ENCODE results near the gene EFNB1. TPM values are rescaled to one million over a fixed set of nuclear protein-coding genes. Genes with fewer than 3 reads are reported as not detected.

The EFNB1 gene
- total RNA-seq, 2 experiments from 2014 or later = 2.9 to 3.1 TPM

- POLR2A ChIA-PET = no interaction called here
Observed at GRCh38 chrX:68840256-68840655, 11.4 kb downstream of the EFNB1 start.

GRCh38 chrX:68841251-68842049 is 12.6 kb downstream of the EFNB1 start:
- Histone ChIP-seq H3K9me3 (ENCODE audit: control insufficient read depth in 1 of 2, insufficient read depth in 1 of 2, low read length in 2 of 2) (no peaks in the 10 kb centered on the region), H3K27ac (ENCODE audit: low read depth in 1 of 2, low read length in 2 of 2) (no peak overlapping the region), H3K36me3 (ENCODE audit: insufficient read depth, low read length) (peaks cover 5% of the 10 kb centered on the region), H3K4me1 (ENCODE audit: insufficient read depth, low read length) (no peaks in the 10 kb centered on the region), H3K4me3 (ENCODE audit: low read length) (no peak overlapping the region), H3K27me3 (ENCODE audit: control insufficient read depth in 1 of 2, insufficient read depth in 2 of 2, low read length in 2 of 2) (no peaks in the 10 kb centered on the region)
- H3K27me3 Mint-ChIP-seq = no peaks in the 10 kb centered on the region
- H3K4me3 Mint-ChIP-seq = no peak overlapping the region
- DNase-seq (no peak), ATAC-seq (ENCODE audit: poor library complexity) (no peak)
- CTCF ChIA-PET = no interaction called here
- peaks cover 5% of the 10 kb centered on the region for H3K36me3 Mint-ChIP-seq (ENCODE audit: low read depth)
- POLR2A ChIA-PET = no interaction called here
- no peaks in the 10 kb centered on the region for H3K9me3 Mint-ChIP-seq
- TF ChIP-seq CTCF (IDR thresholded peaks at IDR 0.05) = no peak
- H3K4me1 Mint-ChIP-seq (ENCODE audit: low read depth) = no peaks in the 10 kb centered on the region
- H3K27ac Mint-ChIP-seq = no peak overlapping the region
- intact Hi-C loops (cut with DNase I, micrococcal nuclease) = no loop called here

More at GRCh38 chrX:68840256-68840655, 11.4 kb downstream of the EFNB1 start:
- Mint-ChIP-seq H3K27me3 (no peaks in the 10 kb centered on the region), H3K4me3 (no peak overlapping the region), H3K4me1 (ENCODE audit: low read depth) (no peaks in the 10 kb centered on the region), H3K27ac (no peak overlapping the region), H3K9me3 (no peaks in the 10 kb centered on the region), H3K36me3 (ENCODE audit: low read depth) (peaks cover 5% of the 10 kb centered on the region)
- H3K36me3 ChIP-seq (ENCODE audit: insufficient read depth, low read length) = peaks cover 5% of the 10 kb centered on the region
- H3K4me1 ChIP-seq (ENCODE audit: insufficient read depth, low read length) = no peaks in the 10 kb centered on the region
- CTCF ChIA-PET = no interaction called here
- H3K27me3 ChIP-seq (ENCODE audit: control insufficient read depth in 1 of 2, insufficient read depth in 2 of 2, low read length in 2 of 2) = no peaks in the 10 kb centered on the region
- no peak for ATAC-seq (ENCODE audit: poor library complexity)
- H3K4me3 ChIP-seq (ENCODE audit: low read length) = no peak overlapping the region
- TF ChIP-seq CTCF (IDR thresholded peaks at IDR 0.05) = no peak
- intact Hi-C loops (cut with DNase I, micrococcal nuclease) = no loop called here
- no peak for DNase-seq
- H3K27ac ChIP-seq (ENCODE audit: low read depth in 1 of 2, low read length in 2 of 2) = no peak overlapping the region
- H3K9me3 ChIP-seq (ENCODE audit: control insufficient read depth in 1 of 2, insufficient read depth in 1 of 2, low read length in 2 of 2) = no peaks in the 10 kb centered on the region

GRCh38 chrX:68842351-68842750 is 13.5 kb downstream of the EFNB1 start:
- H3K4me1 Mint-ChIP-seq (ENCODE audit: low read depth) = no peaks in the 10 kb centered on the region
- ChIA-PET POLR2A (no interaction called here), CTCF (no interaction called here)
- no peaks in the 10 kb centered on the region for H3K27me3 Mint-ChIP-seq
- intact Hi-C loops (cut with DNase I, micrococcal nuclease) = no loop called here
- DNase-seq (no peak), ATAC-seq (ENCODE audit: poor library complexity) (no peak)
- Histone ChIP-seq H3K27me3 (ENCODE audit: control insufficient read depth in 1 of 2, insufficient read depth in 2 of 2, low read length in 2 of 2) (no peaks in the 10 kb centered on the region), H3K9me3 (ENCODE audit: control insufficient read depth in 1 of 2, insufficient read depth in 1 of 2, low read length in 2 of 2) (no peaks in the 10 kb centered on the region), H3K27ac (ENCODE audit: low read depth in 1 of 2, low read length in 2 of 2) (no peak overlapping the region), H3K4me1 (ENCODE audit: insufficient read depth, low read length) (no peaks in the 10 kb centered on the region), H3K36me3 (ENCODE audit: insufficient read depth, low read length) (peaks cover 5% of the 10 kb centered on the region), H3K4me3 (ENCODE audit: low read length) (no peak overlapping the region)
- peaks cover 5% of the 10 kb centered on the region for H3K36me3 Mint-ChIP-seq (ENCODE audit: low read depth)
- no peak overlapping the region for H3K27ac Mint-ChIP-seq
- no peak overlapping the region for H3K4me3 Mint-ChIP-seq
- H3K9me3 Mint-ChIP-seq = no peaks in the 10 kb centered on the region
- TF ChIP-seq CTCF (IDR thresholded peaks at IDR 0.05) = no peak

Data from CD4-positive, alpha-beta T cell (primary cell).